Liver (tissue), 9 donors: ENCODE measurements around the gene LMF1. TPM values are rescaled to one million over a fixed set of nuclear protein-coding genes. Genes with fewer than 3 reads are reported as not detected.

Experiments used
- DNase-seq: peaks from one replicate; pipeline ENCODE4 v3.0.0-alpha.2; 2017; ENCODE audit warnings: low spot score
- H3K27ac ChIP-seq, 2 donors: one replicate each; pipeline ENCODE4 v1.7.0; 2013; ENCODE audit warnings: inconsistent platforms in 2 of 2, low read length in 2 of 2, control low read depth in 1 of 2, low read depth in 1 of 2, mild to moderate bottlenecking in 1 of 2
- H3K27me3 ChIP-seq, 4 donors: one replicate each; pipeline versions ENCODE4 v1.6.1 to v1.7.0; 2013; ENCODE audit warnings: low read length in 3 of 4, inconsistent platforms in 1 of 4, mild to moderate bottlenecking in 1 of 4, moderate library complexity in 1 of 4; ENCODE audit not compliant: control insufficient read depth in 4 of 4, insufficient read depth in 4 of 4
- H3K36me3 ChIP-seq, 4 donors: one replicate each; pipeline versions ENCODE4 v1.6.1 to v1.7.0; 2013; ENCODE audit warnings: low read length in 3 of 4, mild to moderate bottlenecking in 3 of 4, low read depth in 1 of 4, moderate library complexity in 1 of 4; ENCODE audit not compliant: control insufficient read depth in 4 of 4, insufficient read depth in 3 of 4
- H3K4me1 ChIP-seq, 4 donors: one replicate each; pipeline versions ENCODE4 v1.6.1 to v1.7.0; 2013; ENCODE audit warnings: low read length in 3 of 4, mild to moderate bottlenecking in 3 of 4, moderate library complexity in 1 of 4; ENCODE audit not compliant: control insufficient read depth in 4 of 4, insufficient read depth in 4 of 4
- H3K4me3 ChIP-seq, 3 donors: one replicate each; pipeline versions ENCODE4 v1.6.1 to v1.7.0; 2013; ENCODE audit warnings: low read length in 3 of 3, control low read depth in 1 of 3, low read depth in 1 of 3, mild to moderate bottlenecking in 1 of 3
- H3K9ac ChIP-seq, 2 donors: one replicate each; pipeline ENCODE4 v1.7.0; 2013; ENCODE audit warnings: low read length in 2 of 2, mild to moderate bottlenecking in 2 of 2, moderate library complexity in 2 of 2, control low read depth in 1 of 2, low read depth in 1 of 2
- H3K9me3 ChIP-seq, 4 donors: one replicate each; pipeline versions ENCODE4 v1.6.1 to v1.7.0; 2013; ENCODE audit warnings: low read length in 3 of 4; ENCODE audit not compliant: control insufficient read depth in 4 of 4
- EGR1 ChIP-seq, 2 donors: IDR thresholded peaks; 2 replicates each; pipeline ENCODE4 v1.6.1; 2016 to 2018; ENCODE audit warnings: antibody characterized with exemption in 2 of 2, low read depth in 2 of 2
- FOXA2 ChIP-seq: IDR thresholded peaks from 2 replicates; pipeline ENCODE4 v1.6.1; 2016; ENCODE audit warnings: antibody characterized with exemption
- GABPA ChIP-seq, 2 donors: IDR thresholded peaks in 1 of 2; conservative IDR thresholded peaks in 1 of 2; 2 replicates each; pipeline ENCODE4 v1.6.1; 2016; ENCODE audit warnings: antibody characterized with exemption in 2 of 2, mild to moderate bottlenecking in 1 of 2, moderate library complexity in 1 of 2
- HNF4G ChIP-seq: IDR thresholded peaks from 2 replicates; pipeline ENCODE4 v1.6.1; 2016; ENCODE audit warnings: antibody characterized with exemption
- JUND ChIP-seq, 2 donors: IDR thresholded peaks; 2 replicates each; pipeline ENCODE4 v1.6.1; 2016; ENCODE audit warnings: antibody characterized with exemption in 2 of 2
- RAD21 ChIP-seq, 2 donors: IDR thresholded peaks; 2 replicates each; pipeline ENCODE4 v1.6.1; 2016; ENCODE audit warnings: antibody characterized with exemption in 2 of 2, mild to moderate bottlenecking in 2 of 2
- ZBTB33 ChIP-seq: IDR thresholded peaks from 2 replicates; pipeline ENCODE4 v1.6.1; 2016; ENCODE audit warnings: antibody characterized with exemption
- WGBS: extraction: QIAGEN DNeasy Blood & Tissue Kit; methylation state at CpG from one replicate; pipeline ENCODE4 v1.1.7; 2013; 5-methylcytosine and 5-hydroxymethylcytosine counted together
- polyA plus RNA-seq, 2 donors: library from polyadenylated mRNA; stranded (reverse) in 1 of 2; unstranded in 1 of 2; fragments of 200-250 nt in 1 of 2; fragments of >200 nt in 1 of 2; fragmentation: Nextera tagmentation in 1 of 2; extraction: Ambion mirVana in 1 of 2; gene quantifications; one replicate each; pipeline versions ENCODE4 v1.2.1 to v1.2.3, GENCODE V29; 2013 to 2015
- total RNA-seq, 2 donors: library from RNA; depleted of rRNA; stranded (reverse); fragments of >200 nt; gene quantifications; one replicate each; pipeline ENCODE4 v1.2.3, GENCODE V29; 2014
- TF ChIP-seq, protein P1 (sequence below): IDR thresholded peaks from 2 replicates; pipeline ENCODE4 v1.6.1; 2016; ENCODE audit warnings: antibody characterized with exemption, mild to moderate bottlenecking
- TF ChIP-seq, protein P2 (sequence below): fragments of 150-350 bp; IDR thresholded peaks from 2 replicates; pipeline ENCODE4 v1.5.1; 2017; ENCODE audit warnings: improper control_type of control experiment, low read depth, low read length; ENCODE audit not compliant: missing input control
- donor health status: healthy.
- donor health status: healthy.
- donor health status: healthy.
- donor health status: healthy.
- donor health status: healthy.

LMF1 gene
- total and polyA plus RNA-seq, 4 donors = 8.8 to 24.3 (median 12.6) TPM

DNA sequence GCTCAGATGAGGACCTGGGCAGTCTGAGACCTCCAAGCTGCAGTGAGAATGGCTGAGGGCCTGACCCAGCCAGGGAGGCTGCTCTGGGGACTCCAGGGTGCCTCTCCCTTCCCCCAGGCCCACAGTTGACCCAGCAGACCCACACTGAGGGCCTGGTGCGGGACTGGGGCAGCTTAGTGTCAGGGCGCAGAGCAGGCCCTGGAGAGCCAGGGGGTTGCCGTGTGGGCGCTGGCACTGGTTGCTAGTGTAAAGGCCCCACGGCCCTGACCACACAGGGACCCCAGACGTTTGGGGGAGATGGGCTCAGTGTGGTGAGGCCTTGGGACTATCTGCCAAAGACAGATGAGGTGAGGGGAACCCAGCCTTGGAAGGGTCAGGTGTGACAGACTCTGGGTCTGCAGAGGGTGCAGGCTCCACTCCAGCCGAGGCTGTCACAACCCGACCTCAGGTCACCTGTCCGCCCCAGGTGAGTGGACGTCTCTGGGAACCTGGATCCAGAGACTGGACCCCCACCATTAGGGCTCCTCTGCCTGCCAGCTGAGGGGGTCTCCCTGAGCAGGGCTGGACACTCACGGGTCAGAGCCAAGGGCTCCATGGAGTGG, 119.5 kb downstream of the LMF1 start:
- Histone ChIP-seq H3K27ac (no peak overlapping the region), H3K36me3 (no peaks in the 10 kb centered on the region), H3K4me1 (no peaks in the 10 kb centered on the region), H3K27me3 (no peaks in the 10 kb centered on the region), H3K9ac (no peak overlapping the region), H3K4me3 (no peak overlapping the region), H3K9me3 (peaks cover 0 to 3% (median 2%) of the 10 kb centered on the region in 4 donors)
- 88% methylated on average over 11 of the region's 11 CpGs for WGBS
- no peak for TF ChIP-seq EGR1 (IDR thresholded peaks at IDR 0.05; ENCODE audit: low read depth in 2 of 2)
- TF ChIP-seq, protein P1, sequence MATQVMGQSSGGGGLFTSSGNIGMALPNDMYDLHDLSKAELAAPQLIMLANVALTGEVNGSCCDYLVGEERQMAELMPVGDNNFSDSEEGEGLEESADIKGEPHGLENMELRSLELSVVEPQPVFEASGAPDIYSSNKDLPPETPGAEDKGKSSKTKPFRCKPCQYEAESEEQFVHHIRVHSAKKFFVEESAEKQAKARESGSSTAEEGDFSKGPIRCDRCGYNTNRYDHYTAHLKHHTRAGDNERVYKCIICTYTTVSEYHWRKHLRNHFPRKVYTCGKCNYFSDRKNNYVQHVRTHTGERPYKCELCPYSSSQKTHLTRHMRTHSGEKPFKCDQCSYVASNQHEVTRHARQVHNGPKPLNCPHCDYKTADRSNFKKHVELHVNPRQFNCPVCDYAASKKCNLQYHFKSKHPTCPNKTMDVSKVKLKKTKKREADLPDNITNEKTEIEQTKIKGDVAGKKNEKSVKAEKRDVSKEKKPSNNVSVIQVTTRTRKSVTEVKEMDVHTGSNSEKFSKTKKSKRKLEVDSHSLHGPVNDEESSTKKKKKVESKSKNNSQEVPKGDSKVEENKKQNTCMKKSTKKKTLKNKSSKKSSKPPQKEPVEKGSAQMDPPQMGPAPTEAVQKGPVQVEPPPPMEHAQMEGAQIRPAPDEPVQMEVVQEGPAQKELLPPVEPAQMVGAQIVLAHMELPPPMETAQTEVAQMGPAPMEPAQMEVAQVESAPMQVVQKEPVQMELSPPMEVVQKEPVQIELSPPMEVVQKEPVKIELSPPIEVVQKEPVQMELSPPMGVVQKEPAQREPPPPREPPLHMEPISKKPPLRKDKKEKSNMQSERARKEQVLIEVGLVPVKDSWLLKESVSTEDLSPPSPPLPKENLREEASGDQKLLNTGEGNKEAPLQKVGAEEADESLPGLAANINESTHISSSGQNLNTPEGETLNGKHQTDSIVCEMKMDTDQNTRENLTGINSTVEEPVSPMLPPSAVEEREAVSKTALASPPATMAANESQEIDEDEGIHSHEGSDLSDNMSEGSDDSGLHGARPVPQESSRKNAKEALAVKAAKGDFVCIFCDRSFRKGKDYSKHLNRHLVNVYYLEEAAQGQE = no peak
- no peak for TF ChIP-seq RAD21 (IDR thresholded peaks at IDR 0.05)
- TF ChIP-seq GABPA (IDR thresholded peaks at IDR 0.05 in 1 of 2, conservative IDR thresholded peaks at IDR 0.05 in 1 of 2) = no peak
- TF ChIP-seq HNF4G = no peak
- TF ChIP-seq, protein P2, sequence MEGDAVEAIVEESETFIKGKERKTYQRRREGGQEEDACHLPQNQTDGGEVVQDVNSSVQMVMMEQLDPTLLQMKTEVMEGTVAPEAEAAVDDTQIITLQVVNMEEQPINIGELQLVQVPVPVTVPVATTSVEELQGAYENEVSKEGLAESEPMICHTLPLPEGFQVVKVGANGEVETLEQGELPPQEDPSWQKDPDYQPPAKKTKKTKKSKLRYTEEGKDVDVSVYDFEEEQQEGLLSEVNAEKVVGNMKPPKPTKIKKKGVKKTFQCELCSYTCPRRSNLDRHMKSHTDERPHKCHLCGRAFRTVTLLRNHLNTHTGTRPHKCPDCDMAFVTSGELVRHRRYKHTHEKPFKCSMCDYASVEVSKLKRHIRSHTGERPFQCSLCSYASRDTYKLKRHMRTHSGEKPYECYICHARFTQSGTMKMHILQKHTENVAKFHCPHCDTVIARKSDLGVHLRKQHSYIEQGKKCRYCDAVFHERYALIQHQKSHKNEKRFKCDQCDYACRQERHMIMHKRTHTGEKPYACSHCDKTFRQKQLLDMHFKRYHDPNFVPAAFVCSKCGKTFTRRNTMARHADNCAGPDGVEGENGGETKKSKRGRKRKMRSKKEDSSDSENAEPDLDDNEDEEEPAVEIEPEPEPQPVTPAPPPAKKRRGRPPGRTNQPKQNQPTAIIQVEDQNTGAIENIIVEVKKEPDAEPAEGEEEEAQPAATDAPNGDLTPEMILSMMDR = no peak
- TF ChIP-seq JUND (IDR thresholded peaks at IDR 0.05) = no peak
- no peak for TF ChIP-seq ZBTB33
- no peak for DNase-seq

- H3K4me1 ChIP-seq = no peaks in the 10 kb centered on the region
- H3K4me3 ChIP-seq = no peak overlapping the region
- WGBS = 92% methylated on average over 31 of the region's 31 CpGs
- TF ChIP-seq FOXA2 = no peak
- H3K9ac ChIP-seq = no peak overlapping the region
- H3K36me3 ChIP-seq = no peaks in the 10 kb centered on the region
- H3K27me3 ChIP-seq = no peaks in the 10 kb centered on the region
- DNase-seq = no peak
- H3K27ac ChIP-seq = no peak overlapping the region
- peaks cover 0 to 3% (median 2%) of the 10 kb centered on the region in 4 donors for H3K9me3 ChIP-seq
Observed at GRCh38 chr16:850668-851067, 120.1 kb downstream of the LMF1 start.
